Measurements from ENCODE around the gene POU6F2.

DNA sequence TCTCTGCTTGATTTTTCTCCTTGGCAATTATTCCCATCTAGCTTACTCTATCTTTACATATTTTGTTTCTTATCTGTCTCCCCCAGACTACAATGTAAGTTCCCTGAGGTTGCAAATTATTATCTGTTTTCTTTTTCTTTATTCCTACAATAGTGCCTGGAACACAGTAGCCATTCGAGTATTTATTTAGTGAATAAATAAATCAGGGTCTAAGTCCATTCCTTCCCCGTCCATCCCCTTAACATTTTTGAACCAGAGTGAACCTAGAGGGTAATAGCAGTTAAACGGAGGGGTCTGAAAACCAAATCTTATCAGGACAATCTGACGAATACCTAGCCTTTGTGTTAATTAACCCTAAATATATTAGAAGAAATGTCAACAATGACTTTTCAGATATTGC, 335.7 kb downstream of the POU6F2 start:
- no peak for TF ChIP-seq CTCF (IDR thresholded peaks at IDR 0.05)
- no peak for TF ChIP-seq POLR2A (IDR thresholded peaks at IDR 0.05)

Measured in body of pancreas (tissue), 4 donors.